NCI-H187 treated with DMSO at 0.1 percent for 48 hours (cell line): ENCODE data around the gene TWF2.

ENCODE experiments used
- DNase-seq: peaks from one replicate; lab custom pipeline; 2025; lab: John Stamatoyannopoulos, UW

Gene TWF2

GRCh38 chr3:52181543-52181942 is 57.4 kb downstream of the TWF2 start:
- no peak for DNase-seq
